Naive thymus-derived CD4-positive, alpha-beta T cell (primary cell): ENCODE results near the gene AUP1. TPM values are rescaled to one million over a fixed set of nuclear protein-coding genes. Genes with fewer than 3 reads are reported as not detected.

ENCODE experiments used
- ATAC-seq: fragments of 150-1000 bp; cut with Tn5 transposase; 2 replicates; pipeline ENCODE4 v1.10.0; 2021; ENCODE audit warnings: mild to moderate bottlenecking, moderate library complexity
- CTCF ChIA-PET: fragments of 350-600 bp; sonication (Branson Sonifier 250); formaldehyde crosslinking; loops from one replicate; lab custom pipeline; 2021; ENCODE audit warnings: antibody characterized with exemption; lab: Charles Lee
- POLR2A ChIA-PET: fragments of 350-600 bp; sonication (Branson Sonifier 250); formaldehyde crosslinking; loops from one replicate; lab custom pipeline; 2021; ENCODE audit warnings: antibody characterized with exemption, inconsistent platforms; lab: Charles Lee
- DNase-seq, 9 donors: peaks; one replicate each; pipeline versions ENCODE4 v3.0.0 to v3.0.0-alpha.2; 2020 to 2022; ENCODE audit warnings: mixed read lengths in 1 of 9
- H3K27ac ChIP-seq: one replicate; pipeline ENCODE4 v1.7.0; 2013; ENCODE audit warnings: mild to moderate bottlenecking, low read depth, low read length, moderate library complexity
- H3K27me3 ChIP-seq, 2 donors: one replicate each; pipeline ENCODE4 v1.7.0; 2013; ENCODE audit warnings: low read length in 2 of 2, mild to moderate bottlenecking in 2 of 2, moderate library complexity in 2 of 2; ENCODE audit not compliant: control insufficient read depth in 2 of 2, insufficient read depth in 2 of 2
- H3K36me3 ChIP-seq, 3 experiments: 1 replicate in 2 of 3; 2 replicates in 1 of 3; pipeline ENCODE4 v1.7.0; 2013; ENCODE audit warnings: low read length in 3 of 3, mild to moderate bottlenecking in 3 of 3, moderate library complexity in 1 of 3; ENCODE audit not compliant: insufficient read depth in 3 of 3, control insufficient read depth in 2 of 3
- H3K4me1 ChIP-seq, 2 donors: one replicate each; pipeline ENCODE4 v1.7.0; 2013; ENCODE audit warnings: low read length in 2 of 2, mild to moderate bottlenecking in 2 of 2, moderate library complexity in 1 of 2; ENCODE audit not compliant: control insufficient read depth in 2 of 2, insufficient read depth in 2 of 2
- H3K4me3 ChIP-seq: 2 replicates; pipeline ENCODE4 v1.7.0; 2013; ENCODE audit warnings: mild to moderate bottlenecking, low read length
- H3K9me3 ChIP-seq, 3 experiments: 1 replicate in 2 of 3; 2 replicates in 1 of 3; pipeline ENCODE4 v1.7.0; 2013; ENCODE audit warnings: low read length in 3 of 3; ENCODE audit not compliant: control insufficient read depth in 2 of 3
- H3K27ac Mint-ChIP-seq, 9 donors: one replicate each; pipeline ENCODE4 v1.8.0; 2020 to 2022; ENCODE audit warnings: mixed read lengths in 9 of 9, mild to moderate bottlenecking in 8 of 9, moderate library complexity in 5 of 9, inconsistent platforms in 2 of 9
- H3K27me3 Mint-ChIP-seq, 5 donors: one replicate each; pipeline ENCODE4 v1.8.0; 2021 to 2022; ENCODE audit warnings: mixed read lengths in 5 of 5, mild to moderate bottlenecking in 1 of 5
- H3K36me3 Mint-ChIP-seq, 5 donors: one replicate each; pipeline ENCODE4 v1.8.0; 2020 to 2022; ENCODE audit warnings: mixed read lengths in 5 of 5, mild to moderate bottlenecking in 3 of 5, inconsistent platforms in 1 of 5
- H3K4me1 Mint-ChIP-seq, 7 donors: one replicate each; pipeline ENCODE4 v1.8.0; 2020 to 2022; ENCODE audit warnings: mixed read lengths in 7 of 7, mild to moderate bottlenecking in 3 of 7, inconsistent platforms in 1 of 7
- H3K4me3 Mint-ChIP-seq, 10 donors: one replicate each; pipeline ENCODE4 v1.8.0; 2020 to 2022; ENCODE audit warnings: mild to moderate bottlenecking in 10 of 10, mixed read lengths in 10 of 10, moderate library complexity in 6 of 10, inconsistent platforms in 2 of 10
- H3K9me3 Mint-ChIP-seq, 11 donors: one replicate each; pipeline ENCODE4 v1.8.0; 2020 to 2022; ENCODE audit warnings: mixed read lengths in 11 of 11, mild to moderate bottlenecking in 4 of 11, inconsistent platforms in 1 of 11, moderate library complexity in 1 of 11
- intact Hi-C, 2 donors: fragments of 100-400 bp; cut with micrococcal nuclease; formaldehyde crosslinking; loops; one replicate each; pipeline ENCODE4 v1.15.1; 2023
- polyA plus RNA-seq, 2 donors: library from polyadenylated mRNA; unstranded; fragments of 300-500 nt; fragmentation: Illumina TruSeq; gene quantifications; one replicate each; pipeline ENCODE4 v1.2.3, GENCODE V29; 2021
- total RNA-seq, 6 experiments: library from RNA in 5 of 6; stranded (reverse) in 5 of 6; gene quantifications; 1 replicate in 5 of 6; 2 replicates in 1 of 6; pipeline ENCODE4 v1.2.3 and lab custom pipeline; 2021 to 2026

The AUP1 gene
- total and polyA plus RNA-seq, 7 experiments from 2014 or later = 69.7 to 160 (median 139) TPM

DNA sequence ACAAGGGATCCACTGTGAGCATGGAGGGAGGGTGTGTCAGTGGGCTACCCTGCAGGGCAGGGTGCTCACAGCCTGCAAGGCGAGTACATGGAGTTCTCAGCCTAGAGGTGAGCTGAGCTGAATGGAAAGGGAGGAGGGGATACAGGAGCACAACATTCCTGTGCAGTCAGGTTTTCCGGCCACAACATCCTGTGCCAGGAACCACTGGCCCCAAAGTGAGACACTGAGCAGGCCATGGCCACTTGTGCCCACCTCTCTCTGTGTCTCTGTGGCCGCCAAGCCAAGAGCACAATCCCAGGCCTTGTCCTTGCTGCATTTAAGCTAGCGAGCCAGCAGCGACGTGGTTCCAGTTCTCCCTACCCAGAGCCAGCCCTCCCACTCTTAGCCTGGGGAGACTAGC, 31.1 kb upstream of the AUP1 start:
- H3K27ac Mint-ChIP-seq = peak overlapping the region in 1 of 9 donors; percentile 31
- no peak overlapping the region for H3K4me3 Mint-ChIP-seq
- peaks cover under 1 to 4% of the 10 kb centered on the region in 2 donors for H3K4me1 ChIP-seq
- H3K4me1 Mint-ChIP-seq = peaks cover 0 to 47% (median 7%) of the 10 kb centered on the region in 7 donors
- intact Hi-C loops = no loop called here
- H3K27ac ChIP-seq = no peak overlapping the region
- peaks cover 0 to 4% (median 0%) of the 10 kb centered on the region in 5 donors for H3K36me3 Mint-ChIP-seq
- no peak overlapping the region for H3K4me3 ChIP-seq
- no peaks in the 10 kb centered on the region for H3K9me3 Mint-ChIP-seq
- peaks cover 0 to 19% (median 13%) of the 10 kb centered on the region in 5 donors for H3K27me3 Mint-ChIP-seq
- ATAC-seq = no peak
- no peaks in the 10 kb centered on the region for H3K27me3 ChIP-seq
- ChIA-PET CTCF (interaction anchor here (0.6 to 1.0 kb wide), 2 partner anchors 26 to 157 kb away, joined by 3 read pairs; no protein-coding TSS in a partner anchor), POLR2A (no interaction called here)
- DNase-seq = no peak
- no peaks in the 10 kb centered on the region for H3K36me3 ChIP-seq
- no peaks in the 10 kb centered on the region for H3K9me3 ChIP-seq

DNA sequence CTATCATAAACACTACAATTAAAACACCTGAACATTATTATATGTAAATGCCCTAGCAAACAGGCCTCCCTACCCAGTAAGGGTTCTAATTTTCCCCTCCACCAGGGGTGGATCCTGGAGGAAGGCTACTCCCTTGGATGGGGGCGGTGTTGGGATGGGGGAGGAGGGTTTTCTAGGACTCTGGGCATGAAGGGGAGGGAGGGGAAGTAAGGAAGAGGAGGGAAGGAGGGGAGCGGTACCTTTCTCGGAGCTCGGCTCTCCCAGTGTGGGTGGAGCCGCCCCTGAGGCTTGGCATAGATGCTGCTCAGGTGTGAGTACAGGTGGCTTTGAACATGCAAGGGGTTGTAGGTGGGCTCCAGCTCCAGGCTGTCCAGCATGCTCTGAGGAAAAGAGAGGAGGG, 30.4 kb upstream of the AUP1 start:
- Mint-ChIP-seq H3K9me3 (no peaks in the 10 kb centered on the region), H3K27ac (no peak overlapping the region), H3K4me1 (peaks cover 0 to 47% (median 12%) of the 10 kb centered on the region in 7 donors), H3K36me3 (peaks cover 0 to 4% (median 0%) of the 10 kb centered on the region in 5 donors), H3K27me3 (peaks cover 0 to 19% (median 13%) of the 10 kb centered on the region in 5 donors), H3K4me3 (no peak overlapping the region)
- Histone ChIP-seq H3K36me3 (no peaks in the 10 kb centered on the region), H3K27me3 (no peaks in the 10 kb centered on the region), H3K4me3 (no peak overlapping the region), H3K4me1 (peaks cover 4 to 8% of the 10 kb centered on the region in 2 donors), H3K9me3 (no peaks in the 10 kb centered on the region), H3K27ac (no peak overlapping the region)
- ATAC-seq (no peak), DNase-seq (no peak)
- CTCF ChIA-PET = interaction anchor here (0.6 to 1.0 kb wide), 3 partner anchors 27 to 156 kb away, joined by 3 read pairs; no protein-coding TSS in a partner anchor
- POLR2A ChIA-PET = interaction anchor here (1.1 kb wide), 1 partner anchor 21 kb away, joined by 3 read pairs; no protein-coding TSS in a partner anchor
- intact Hi-C loops = loop anchor here in 1 of 2 donors (1.0 to 10.0 kb wide), 2 partner anchors 26 to 1175 kb away; partner anchors contain the start of gene ALMS1

GRCh38 chr2:74558284-74559230, 29.1 kb upstream of the AUP1 start:
- H3K4me1 Mint-ChIP-seq = peaks cover 0 to 43% (median 12%) of the 10 kb centered on the region in 7 donors
- Histone ChIP-seq H3K36me3 (peaks cover 0 to 3% (median 0%) of the 10 kb centered on the region in 3 experiments), H3K4me3 (no peak overlapping the region), H3K9me3 (no peaks in the 10 kb centered on the region), H3K27me3 (no peaks in the 10 kb centered on the region), H3K4me1 (peaks cover 7 to 10% of the 10 kb centered on the region in 2 donors), H3K27ac (no peak overlapping the region)
- peaks cover 0 to 19% (median 13%) of the 10 kb centered on the region in 5 donors for H3K27me3 Mint-ChIP-seq
- H3K27ac Mint-ChIP-seq = no peak overlapping the region
- H3K4me3 Mint-ChIP-seq = no peak overlapping the region
- POLR2A ChIA-PET = interaction anchor here (0.7 to 1.6 kb wide), 5 partner anchors 9 to 348 kb away, joined by 3 to 6 read pairs (median 4); partner anchors contain the start of genes AUP1 and HTRA2
- intact Hi-C loops = loop anchor here in 1 of 2 donors (1.0 to 10.0 kb wide), 2 partner anchors 28 to 1174 kb away; partner anchors contain the start of gene ALMS1
- no peak for DNase-seq
- H3K9me3 Mint-ChIP-seq = no peaks in the 10 kb centered on the region
- ATAC-seq = no peak
- CTCF ChIA-PET = interaction anchor here (2.0 kb wide), 1 partner anchor 76 kb away, joined by 5 read pairs; the partner anchor contains the start of genes CCDC142 and TTC31
- peaks cover 0 to 4% (median 0%) of the 10 kb centered on the region in 5 donors for H3K36me3 Mint-ChIP-seq

DNA sequence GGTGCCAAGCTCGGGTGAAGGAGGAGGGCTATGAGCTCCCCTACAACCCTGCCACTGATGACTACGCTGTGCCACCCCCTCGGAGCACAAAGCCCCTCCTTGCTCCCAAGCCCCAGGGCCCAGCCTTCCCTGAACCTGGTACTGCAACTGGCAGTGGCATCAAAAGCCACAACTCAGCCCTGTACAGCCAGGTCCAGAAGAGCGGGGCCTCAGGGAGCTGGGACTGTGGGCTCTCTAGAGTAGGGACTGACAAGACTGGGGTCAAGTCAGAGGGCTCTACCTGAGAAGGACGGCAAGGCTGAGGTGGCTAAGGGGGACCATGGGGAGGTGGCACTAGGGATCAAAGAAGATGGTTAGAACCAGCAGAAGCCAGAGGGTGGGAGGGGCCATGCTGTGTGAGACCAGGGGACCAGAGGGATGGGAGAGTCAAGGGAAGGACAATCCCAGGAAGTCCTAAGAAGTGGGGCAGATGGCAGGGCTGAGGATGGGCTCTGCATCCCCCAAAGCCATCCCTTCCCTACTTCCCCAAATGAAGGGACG, 27.4 kb upstream of the AUP1 start:
- ChIA-PET POLR2A (interaction anchor here (1.2 kb wide), 1 partner anchor 27 kb away, joined by 4 read pairs; the partner anchor contains the start of genes AUP1 and HTRA2), CTCF (interaction anchor here (0.7 to 2.0 kb wide), 2 partner anchors 31 to 74 kb away, joined by 3 to 5 read pairs; partner anchors contain the start of genes CCDC142 and TTC31)
- Mint-ChIP-seq H3K27ac (peak overlapping the region in 4 of 9 donors; percentile 28 to 74 (median 50)), H3K27me3 (peaks cover 0 to 14% (median 5%) of the 10 kb centered on the region in 5 donors), H3K36me3 (peaks cover 0 to 4% (median 0%) of the 10 kb centered on the region in 5 donors), H3K9me3 (no peaks in the 10 kb centered on the region), H3K4me3 (peak overlapping the region in 4 of 10 donors; percentile 13 to 93 (median 66)), H3K4me1 (peaks cover 9 to 41% (median 18%) of the 10 kb centered on the region in 7 donors)
- intact Hi-C loops = loop anchor here in 1 of 2 donors (10.0 kb wide), 1 partner anchor 1172 kb away; the partner anchor contains the start of gene ALMS1
- ATAC-seq (no peak), DNase-seq (no peak)
- Histone ChIP-seq H3K27ac (no peak overlapping the region), H3K27me3 (no peaks in the 10 kb centered on the region), H3K9me3 (no peaks in the 10 kb centered on the region), H3K4me1 (peaks cover 7 to 10% of the 10 kb centered on the region in 2 donors), H3K36me3 (peaks cover 0 to 3% (median 0%) of the 10 kb centered on the region in 3 experiments), H3K4me3 (no peak overlapping the region)

DNA sequence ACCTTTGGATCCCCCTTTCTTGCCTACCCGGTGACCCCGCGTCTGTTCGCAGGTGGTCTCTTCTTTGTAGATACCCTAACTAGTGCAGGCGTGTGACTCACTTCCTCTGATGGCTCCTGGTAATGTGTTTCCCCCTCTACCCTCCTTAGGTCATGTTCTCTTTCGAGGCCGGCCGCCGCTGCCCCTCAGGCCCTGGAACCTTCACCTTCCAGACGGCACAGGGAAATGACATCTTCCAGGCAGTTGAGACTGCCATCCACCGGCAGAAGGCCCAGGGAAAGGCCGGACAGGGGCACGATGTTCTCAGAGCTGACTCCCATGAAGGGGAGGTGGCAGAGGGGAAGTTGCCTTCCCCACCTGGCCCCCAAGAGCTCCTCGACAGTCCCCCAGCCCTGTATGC, 26.7 kb upstream of the AUP1 start:
- H3K36me3 Mint-ChIP-seq = peaks cover 0 to 4% (median 0%) of the 10 kb centered on the region in 5 donors
- peak overlapping the region in 5 of 9 donors; percentile 38 to 75 (median 59) for H3K27ac Mint-ChIP-seq
- POLR2A ChIA-PET = interaction anchor here (1.0 kb wide), 1 partner anchor 18 kb away, joined by 4 read pairs; no protein-coding TSS in a partner anchor
- DNase-seq = no peak
- CTCF ChIA-PET = interaction anchor here (0.7 to 2.0 kb wide), 2 partner anchors 32 to 73 kb away, joined by 3 to 5 read pairs; partner anchors contain the start of genes CCDC142 and TTC31
- intact Hi-C loops = loop anchor here in 1 of 2 donors (10.0 kb wide), 1 partner anchor 1171 kb away; the partner anchor contains the start of gene ALMS1
- Histone ChIP-seq H3K36me3 (peaks cover 0 to 3% (median 0%) of the 10 kb centered on the region in 3 experiments), H3K4me1 (peaks cover 7 to 10% of the 10 kb centered on the region in 2 donors), H3K4me3 (no peak overlapping the region), H3K27me3 (no peaks in the 10 kb centered on the region), H3K9me3 (no peaks in the 10 kb centered on the region), H3K27ac (no peak overlapping the region)
- H3K4me1 Mint-ChIP-seq = peaks cover 9 to 35% (median 18%) of the 10 kb centered on the region in 7 donors
- H3K4me3 Mint-ChIP-seq = peak overlapping the region; percentile 59 to 96 (median 92)
- H3K27me3 Mint-ChIP-seq = peaks cover 4 to 15% (median 6%) of the 10 kb centered on the region in 5 donors
- no peak for ATAC-seq
- no peaks in the 10 kb centered on the region for H3K9me3 Mint-ChIP-seq
